Kidney epithelial cell (primary cell): ENCODE measurements around the gene KRTAP5-4. TPM values are rescaled to one million over a fixed set of nuclear protein-coding genes. Genes with fewer than 3 reads are reported as not detected.
"Not testable (repeated sequence)": the region's sequence is repeated elsewhere in the genome, so short reads cannot be mapped to it uniquely, and the experiment has no call there.

Source experiments
- DNase-seq: peaks from one replicate; pipeline ENCODE4 v3.0.0-alpha.2; 2010; ENCODE audit warnings: low read depth
- H3K27me3 ChIP-seq: 2 replicates; pipeline ENCODE4 v1.6.0; 2011; ENCODE audit warnings: low read length; ENCODE audit not compliant: control insufficient read depth, insufficient read depth
- H3K36me3 ChIP-seq: 2 replicates; pipeline ENCODE4 v1.5.1; 2011; ENCODE audit warnings: low read length; ENCODE audit not compliant: control insufficient read depth, insufficient read depth
- H3K4me3 ChIP-seq: 2 replicates; pipeline ENCODE4 v1.5.1; 2011; ENCODE audit warnings: low read depth, mild to moderate bottlenecking, control low read depth, low read length
- total RNA-seq: library from RNA; depleted of rRNA; stranded (reverse); fragments of >200 nt; gene quantifications from 2 replicates; pipeline ENCODE4 v1.2.3, GENCODE V29; 2015
- TF ChIP-seq, protein P1 (sequence below): IDR thresholded peaks from 2 replicates; pipeline ENCODE4 v1.5.1; 2011; ENCODE audit warnings: mild to moderate bottlenecking, moderate library complexity, low read length, control low read depth, inconsistent platforms; ENCODE audit not compliant: insufficient read depth, poor library complexity, severe bottlenecking

KRTAP5-4 gene
- total RNA-seq, 1 donor from 2014 or later = not detected

DNA sequence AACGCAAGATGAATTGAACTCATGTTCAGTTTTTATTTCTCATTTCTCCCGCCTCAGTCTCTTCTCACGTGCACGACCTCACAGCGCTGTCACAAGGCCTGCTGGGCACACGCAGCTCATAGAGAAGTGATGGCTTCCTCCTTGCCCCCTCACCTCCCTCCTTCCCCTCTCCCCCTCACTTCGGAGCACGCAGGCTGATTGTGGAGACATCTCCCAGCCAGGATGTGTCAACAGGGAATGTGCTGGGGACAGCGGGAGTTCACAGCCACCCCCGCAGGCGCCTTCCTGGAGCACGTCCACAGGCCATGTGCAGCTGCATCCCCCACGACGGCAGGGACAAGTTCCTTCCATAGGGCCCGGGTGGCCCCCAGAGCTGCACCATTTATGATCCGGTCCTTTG is 46.0 kb upstream of the KRTAP5-4 start:
- no peak for DNase-seq
- Histone ChIP-seq H3K27me3 (peaks cover 27% of the 10 kb centered on the region), H3K4me3 (no peak overlapping the region), H3K36me3 (no peaks in the 10 kb centered on the region)
- TF ChIP-seq, protein P1, sequence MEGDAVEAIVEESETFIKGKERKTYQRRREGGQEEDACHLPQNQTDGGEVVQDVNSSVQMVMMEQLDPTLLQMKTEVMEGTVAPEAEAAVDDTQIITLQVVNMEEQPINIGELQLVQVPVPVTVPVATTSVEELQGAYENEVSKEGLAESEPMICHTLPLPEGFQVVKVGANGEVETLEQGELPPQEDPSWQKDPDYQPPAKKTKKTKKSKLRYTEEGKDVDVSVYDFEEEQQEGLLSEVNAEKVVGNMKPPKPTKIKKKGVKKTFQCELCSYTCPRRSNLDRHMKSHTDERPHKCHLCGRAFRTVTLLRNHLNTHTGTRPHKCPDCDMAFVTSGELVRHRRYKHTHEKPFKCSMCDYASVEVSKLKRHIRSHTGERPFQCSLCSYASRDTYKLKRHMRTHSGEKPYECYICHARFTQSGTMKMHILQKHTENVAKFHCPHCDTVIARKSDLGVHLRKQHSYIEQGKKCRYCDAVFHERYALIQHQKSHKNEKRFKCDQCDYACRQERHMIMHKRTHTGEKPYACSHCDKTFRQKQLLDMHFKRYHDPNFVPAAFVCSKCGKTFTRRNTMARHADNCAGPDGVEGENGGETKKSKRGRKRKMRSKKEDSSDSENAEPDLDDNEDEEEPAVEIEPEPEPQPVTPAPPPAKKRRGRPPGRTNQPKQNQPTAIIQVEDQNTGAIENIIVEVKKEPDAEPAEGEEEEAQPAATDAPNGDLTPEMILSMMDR = no peak

- TF ChIP-seq, protein P1 = no peak
- no peak for DNase-seq
- Histone ChIP-seq H3K4me3 (no peak overlapping the region), H3K27me3 (peaks cover 27% of the 10 kb centered on the region), H3K36me3 (no peaks in the 10 kb centered on the region)
These were observed 45.3 kb upstream of the KRTAP5-4 start for GRCh38 chr11:1667121-1667850.

GRCh38 chr11:1665313-1665712 is 43.4 kb upstream of the KRTAP5-4 start:
- TF ChIP-seq, protein P1 = no peak
- no peak overlapping the region for H3K4me3 ChIP-seq
- H3K36me3 ChIP-seq = no peaks in the 10 kb centered on the region
- H3K27me3 ChIP-seq = peaks cover 28% of the 10 kb centered on the region
- no peak for DNase-seq

DNA sequence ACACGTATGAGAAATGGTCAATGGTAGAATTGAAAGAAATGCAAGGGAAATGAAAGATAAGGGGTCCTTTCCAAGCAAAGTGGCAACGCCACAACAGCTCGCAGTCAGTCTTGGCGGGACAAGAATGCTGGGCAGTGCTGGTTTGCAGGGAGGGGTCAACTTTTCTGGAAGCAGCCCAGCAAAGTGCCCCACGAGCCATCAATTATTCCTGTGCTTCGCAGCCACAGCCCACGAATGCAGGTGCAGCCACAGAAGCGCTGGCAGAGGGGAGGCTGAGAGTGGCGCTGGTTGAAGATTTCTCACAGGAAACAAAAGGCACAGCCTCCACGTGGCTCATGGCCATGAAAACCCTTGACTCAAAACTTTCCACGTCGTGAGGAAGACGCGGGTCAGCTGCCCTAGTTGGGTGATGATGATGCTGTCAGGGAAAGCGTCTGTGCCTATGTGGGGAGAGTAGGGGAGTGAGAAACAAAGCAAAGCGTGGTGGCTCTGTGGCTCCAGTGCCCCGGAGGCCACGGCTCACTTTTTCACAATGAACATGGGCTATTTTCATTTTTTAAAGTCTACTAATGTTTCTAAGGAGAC is 40.9 kb upstream of the KRTAP5-4 start:
- not testable (repeated sequence) for H3K4me3 ChIP-seq, H3K36me3 ChIP-seq, DNase-seq
- peaks cover 13% of the 10 kb centered on the region for H3K27me3 ChIP-seq

GRCh38 chr11:1661454-1662269 is 39.7 kb upstream of the KRTAP5-4 start:
- DNase-seq, H3K27me3 ChIP-seq, H3K4me3 ChIP-seq, H3K36me3 ChIP-seq: not testable (repeated sequence)

DNA sequence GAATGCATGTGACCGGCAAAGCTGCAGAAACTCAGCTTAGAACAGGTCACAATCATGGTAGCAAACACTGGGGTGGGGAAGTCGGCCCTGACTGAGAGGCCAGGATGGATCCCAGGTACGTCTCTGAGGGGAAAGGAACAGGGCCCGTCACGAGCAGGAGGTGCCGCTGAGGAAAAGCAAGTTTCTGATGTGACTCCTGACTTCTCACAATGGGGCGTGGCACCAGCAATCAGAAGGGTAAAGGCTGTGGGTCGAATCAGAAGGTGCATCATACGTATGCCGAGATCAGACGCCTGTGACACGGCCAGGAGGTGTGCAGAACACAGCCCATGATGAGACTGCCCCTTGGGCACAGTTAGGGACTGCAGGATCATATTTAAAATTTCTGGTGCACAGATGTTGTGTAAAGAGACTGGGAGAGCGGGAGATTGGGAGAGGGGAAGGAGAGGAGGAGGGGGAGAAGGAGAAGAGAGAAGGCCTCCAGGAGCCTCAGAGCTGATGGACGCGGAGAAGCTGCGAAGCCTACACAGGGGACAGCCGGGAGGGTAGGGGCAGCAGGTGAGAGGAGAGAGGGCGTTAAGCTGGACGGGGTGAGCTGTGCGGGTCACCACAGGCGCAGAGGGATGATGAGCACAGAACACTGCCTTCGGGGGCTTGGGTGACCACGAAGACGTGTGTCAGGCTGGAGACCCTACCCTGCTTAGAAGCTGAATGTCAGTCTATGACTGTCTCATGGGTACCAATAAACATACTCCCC is 38.4 kb upstream of the KRTAP5-4 start:
- Histone ChIP-seq H3K36me3 (no peaks in the 10 kb centered on the region), H3K27me3 (peaks cover 16% of the 10 kb centered on the region), H3K4me3 (no peak overlapping the region)
- TF ChIP-seq, protein P1 = no peak
- no peak for DNase-seq
